ENCODE data around the gene TMEM132D.

The TMEM132D gene

GRCh38 chr12:129613314-129613713 lies 290.5 kb downstream of the TMEM132D start:
- TF ChIP-seq GATA2 (IDR thresholded peaks at IDR 0.05; ENCODE audit: low read depth, low read length): no peak
- no peak for TF ChIP-seq GATA3 (IDR thresholded peaks at IDR 0.05; ENCODE audit: low read depth, low read length)

- TF ChIP-seq GATA3 (IDR thresholded peaks at IDR 0.05; ENCODE audit: low read depth, low read length) (no peak), GATA2 (IDR thresholded peaks at IDR 0.05; ENCODE audit: low read depth, low read length) (no peak)
Observed at GRCh38 chr12:129610601-129611120, 293.2 kb downstream of the TMEM132D start.

- TF ChIP-seq GATA2 (IDR thresholded peaks at IDR 0.05; ENCODE audit: low read depth, low read length) (no peak), GATA3 (IDR thresholded peaks at IDR 0.05; ENCODE audit: low read depth, low read length) (no peak)
Observed at GRCh38 chr12:129607756-129608155, 296.1 kb downstream of the TMEM132D start.

GRCh38 chr12:129607301-129607700 lies 296.5 kb downstream of the TMEM132D start:
- TF ChIP-seq GATA2 (IDR thresholded peaks at IDR 0.05; ENCODE audit: low read depth, low read length): no peak

- TF ChIP-seq GATA2 (IDR thresholded peaks at IDR 0.05; ENCODE audit: low read depth, low read length) (no peak), GATA3 (IDR thresholded peaks at IDR 0.05; ENCODE audit: low read depth, low read length) (no peak)
Observed at GRCh38 chr12:129606239-129606638, 297.6 kb downstream of the TMEM132D start.

GRCh38 chr12:129605666-129606065 lies 298.2 kb downstream of the TMEM132D start:
- TF ChIP-seq GATA2 (IDR thresholded peaks at IDR 0.05; ENCODE audit: low read depth, low read length) (no peak), GATA3 (IDR thresholded peaks at IDR 0.05; ENCODE audit: low read depth, low read length) (no peak)

- TF ChIP-seq GATA3 (IDR thresholded peaks at IDR 0.05; ENCODE audit: low read depth, low read length) (no peak), GATA2 (IDR thresholded peaks at IDR 0.05; ENCODE audit: low read depth, low read length) (no peak)
Observed at GRCh38 chr12:129604506-129604905, 299.3 kb downstream of the TMEM132D start.

- TF ChIP-seq GATA3 (IDR thresholded peaks at IDR 0.05; ENCODE audit: low read depth, low read length): no peak
- TF ChIP-seq GATA2 (IDR thresholded peaks at IDR 0.05; ENCODE audit: low read depth, low read length): no peak
Observed at GRCh38 chr12:129599406-129599805, 304.4 kb downstream of the TMEM132D start.

GRCh38 chr12:129594098-129594497 lies 309.7 kb downstream of the TMEM132D start:
- TF ChIP-seq GATA3 (IDR thresholded peaks at IDR 0.05; ENCODE audit: low read depth, low read length) (no peak), GATA2 (IDR thresholded peaks at IDR 0.05; ENCODE audit: low read depth, low read length) (no peak)

- TF ChIP-seq GATA2 (IDR thresholded peaks at IDR 0.05; ENCODE audit: low read depth, low read length) (no peak), GATA3 (IDR thresholded peaks at IDR 0.05; ENCODE audit: low read depth, low read length) (no peak)
Observed at GRCh38 chr12:129592449-129592848, 311.4 kb downstream of the TMEM132D start.

- TF ChIP-seq GATA2 (IDR thresholded peaks at IDR 0.05; ENCODE audit: low read depth, low read length) (no peak), GATA3 (IDR thresholded peaks at IDR 0.05; ENCODE audit: low read depth, low read length) (no peak)
Observed at GRCh38 chr12:129589503-129589902, 314.3 kb downstream of the TMEM132D start.

GRCh38 chr12:129588142-129588541 lies 315.7 kb downstream of the TMEM132D start:
- TF ChIP-seq GATA2 (IDR thresholded peaks at IDR 0.05; ENCODE audit: low read depth, low read length) (no peak), GATA3 (IDR thresholded peaks at IDR 0.05; ENCODE audit: low read depth, low read length) (no peak)

- no peak for TF ChIP-seq GATA2 (IDR thresholded peaks at IDR 0.05; ENCODE audit: low read depth, low read length)
- no peak for TF ChIP-seq GATA3 (IDR thresholded peaks at IDR 0.05; ENCODE audit: low read depth, low read length)
Observed at GRCh38 chr12:129585296-129585695, 318.5 kb downstream of the TMEM132D start.

- TF ChIP-seq GATA2 (IDR thresholded peaks at IDR 0.05; ENCODE audit: low read depth, low read length) (no peak), GATA3 (IDR thresholded peaks at IDR 0.05; ENCODE audit: low read depth, low read length) (no peak)
Observed at GRCh38 chr12:129579879-129580278, 323.9 kb downstream of the TMEM132D start.

GRCh38 chr12:129571901-129572494 lies 331.8 kb downstream of the TMEM132D start:
- TF ChIP-seq GATA3 (IDR thresholded peaks at IDR 0.05; ENCODE audit: low read depth, low read length) (no peak), GATA2 (IDR thresholded peaks at IDR 0.05; ENCODE audit: low read depth, low read length) (no peak)
